Nephron (organoid): ENCODE data around the gene CLCNKA.
"Not testable (repeated sequence)": the region's sequence is repeated elsewhere in the genome, so short reads cannot be mapped to it uniquely, and the experiment has no call there.

ENCODE experiments used
- H3K27ac Mint-ChIP-seq, 3 experiments: 2 replicates each; pipeline ENCODE4 v1.8.0; 2020; ENCODE audit warnings: mixed read lengths in 3 of 3, mild to moderate bottlenecking in 2 of 3, moderate library complexity in 1 of 3
- H3K27me3 Mint-ChIP-seq: 2 replicates; pipeline ENCODE4 v1.8.0; 2021; ENCODE audit warnings: low read depth, mild to moderate bottlenecking, moderate library complexity, mixed read lengths
- H3K36me3 Mint-ChIP-seq: 2 replicates; pipeline ENCODE4 v1.8.0; 2020; ENCODE audit warnings: low read depth, mixed read lengths
- H3K4me1 Mint-ChIP-seq: 2 replicates; pipeline ENCODE4 v1.8.0; 2020; ENCODE audit warnings: mixed read lengths
- H3K4me3 Mint-ChIP-seq, 3 experiments: 2 replicates each; pipeline ENCODE4 v1.8.0; 2020; ENCODE audit warnings: mild to moderate bottlenecking in 3 of 3, mixed read lengths in 3 of 3, moderate library complexity in 2 of 3
- H3K9me3 Mint-ChIP-seq: 2 replicates; pipeline ENCODE4 v1.8.0; 2020; ENCODE audit warnings: mixed read lengths
- TF ChIP-seq, protein P1 (sequence below), 3 experiments: fragments of 200-600 bp; sonication (generic); IDR thresholded peaks; one replicate each; pipeline ENCODE4 v1.5.0; 2021; ENCODE audit warnings: antibody characterized with exemption in 3 of 3; ENCODE audit not compliant: unreplicated experiment in 3 of 3

Gene CLCNKA

DNA sequence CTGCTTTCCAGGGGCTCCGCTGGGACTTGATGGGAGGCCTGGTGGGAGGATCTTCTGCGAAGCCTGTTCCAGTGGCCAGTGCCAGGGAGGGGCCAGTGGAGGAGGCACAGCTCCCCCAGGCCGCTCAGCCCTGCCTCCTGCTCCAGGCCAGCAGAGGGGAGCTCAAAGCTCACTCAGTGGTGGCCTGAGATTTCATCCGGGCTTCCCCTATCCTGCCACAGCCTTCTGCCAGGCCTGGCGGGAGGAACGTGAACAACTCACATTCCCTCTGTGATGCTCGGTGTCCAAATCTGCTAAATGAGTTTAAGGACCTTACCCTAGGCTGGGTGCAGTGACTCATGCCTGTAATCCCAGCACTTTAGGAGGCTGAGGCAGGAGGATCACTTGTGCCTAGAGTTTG is 25.0 kb downstream of the CLCNKA start:
- H3K9me3 Mint-ChIP-seq = no peaks in the 10 kb centered on the region
- peaks cover 4% of the 10 kb centered on the region for H3K4me1 Mint-ChIP-seq
- TF ChIP-seq, protein P1, sequence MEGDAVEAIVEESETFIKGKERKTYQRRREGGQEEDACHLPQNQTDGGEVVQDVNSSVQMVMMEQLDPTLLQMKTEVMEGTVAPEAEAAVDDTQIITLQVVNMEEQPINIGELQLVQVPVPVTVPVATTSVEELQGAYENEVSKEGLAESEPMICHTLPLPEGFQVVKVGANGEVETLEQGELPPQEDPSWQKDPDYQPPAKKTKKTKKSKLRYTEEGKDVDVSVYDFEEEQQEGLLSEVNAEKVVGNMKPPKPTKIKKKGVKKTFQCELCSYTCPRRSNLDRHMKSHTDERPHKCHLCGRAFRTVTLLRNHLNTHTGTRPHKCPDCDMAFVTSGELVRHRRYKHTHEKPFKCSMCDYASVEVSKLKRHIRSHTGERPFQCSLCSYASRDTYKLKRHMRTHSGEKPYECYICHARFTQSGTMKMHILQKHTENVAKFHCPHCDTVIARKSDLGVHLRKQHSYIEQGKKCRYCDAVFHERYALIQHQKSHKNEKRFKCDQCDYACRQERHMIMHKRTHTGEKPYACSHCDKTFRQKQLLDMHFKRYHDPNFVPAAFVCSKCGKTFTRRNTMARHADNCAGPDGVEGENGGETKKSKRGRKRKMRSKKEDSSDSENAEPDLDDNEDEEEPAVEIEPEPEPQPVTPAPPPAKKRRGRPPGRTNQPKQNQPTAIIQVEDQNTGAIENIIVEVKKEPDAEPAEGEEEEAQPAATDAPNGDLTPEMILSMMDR (IDR thresholded peaks at IDR 0.05; ENCODE audit: unreplicated experiment in 3 of 3) = no peak
- peaks cover 22% of the 10 kb centered on the region for H3K27me3 Mint-ChIP-seq
- no peaks in the 10 kb centered on the region for H3K36me3 Mint-ChIP-seq
- H3K4me3 Mint-ChIP-seq = no peak overlapping the region
- H3K27ac Mint-ChIP-seq = no peak overlapping the region

DNA sequence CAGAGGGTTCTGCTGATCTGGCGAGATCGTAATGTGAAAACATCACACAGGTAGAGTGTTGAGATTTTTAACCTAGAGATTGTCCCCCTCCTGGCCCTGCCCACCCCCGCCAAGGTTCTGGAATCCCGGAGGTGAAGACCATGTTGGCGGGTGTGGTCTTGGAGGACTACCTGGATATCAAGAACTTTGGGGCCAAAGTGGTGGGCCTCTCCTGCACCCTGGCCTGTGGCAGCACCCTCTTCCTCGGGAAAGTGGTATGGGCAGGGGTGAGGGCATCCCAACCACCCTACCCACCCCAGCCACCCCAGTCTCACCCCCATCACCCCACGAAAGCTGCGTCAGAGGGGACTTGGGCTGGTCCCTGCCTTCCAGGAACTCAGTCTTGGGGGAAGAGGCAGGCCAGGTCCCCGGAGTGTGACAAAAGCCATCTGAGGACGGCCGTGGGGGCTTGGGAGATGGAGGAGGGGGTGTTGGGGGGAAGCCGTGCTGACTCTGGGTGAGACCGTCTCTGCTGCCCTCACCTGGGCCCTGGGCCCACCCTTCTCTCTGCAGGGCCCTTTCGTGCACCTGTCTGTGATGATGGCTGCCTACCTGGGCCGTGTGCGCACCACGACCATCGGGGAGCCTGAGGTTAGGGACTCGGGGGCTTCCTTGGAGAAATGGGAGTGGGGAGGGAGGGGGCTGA is 26.1 kb downstream of the CLCNKA start:
- Mint-ChIP-seq H3K9me3 (no peaks in the 10 kb centered on the region), H3K27ac (peak overlapping the region in 2 of 3 experiments; percentile 25 to 44), H3K4me1 (peaks cover 4% of the 10 kb centered on the region), H3K36me3 (no peaks in the 10 kb centered on the region), H3K4me3 (peak overlapping the region; percentile 26 to 76 (median 63)), H3K27me3 (peaks cover 21% of the 10 kb centered on the region)
- TF ChIP-seq, protein P1 (IDR thresholded peaks at IDR 0.05; ENCODE audit: unreplicated experiment in 3 of 3) = no peak

DNA sequence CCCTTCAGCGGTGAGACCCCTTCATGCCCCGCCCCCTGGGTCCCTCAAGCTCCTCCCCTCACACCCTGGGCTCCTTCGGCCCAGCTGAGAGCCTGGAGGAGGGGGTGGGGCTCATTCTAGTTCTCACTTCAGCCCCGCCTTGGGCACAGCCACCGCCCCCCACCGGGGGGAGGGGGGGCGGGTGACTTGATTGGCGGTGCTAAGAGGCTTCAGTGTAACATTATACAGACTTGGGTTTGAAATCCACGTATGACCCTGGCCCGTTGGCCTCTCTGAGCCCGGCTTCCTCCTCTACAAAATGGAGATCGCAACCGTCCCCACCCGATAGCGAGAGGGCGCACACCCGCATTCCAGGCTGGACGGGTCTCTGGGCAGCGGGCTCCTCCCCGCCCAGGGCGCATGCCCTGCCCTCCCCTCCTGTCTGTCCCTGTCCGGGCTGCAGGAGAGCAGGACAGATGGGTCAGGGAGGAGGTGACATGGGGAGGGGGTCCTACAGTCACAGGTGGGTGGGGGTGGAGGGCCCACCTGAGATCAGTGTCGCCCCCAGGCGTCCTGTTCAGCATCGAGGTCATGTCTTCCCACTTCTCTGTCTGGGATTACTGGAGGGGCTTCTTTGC is 26.8 kb downstream of the CLCNKA start:
- Mint-ChIP-seq H3K4me3 (peak overlapping the region; percentile 57 to 75 (median 69)), H3K27me3 (peaks cover 20% of the 10 kb centered on the region), H3K27ac (peak overlapping the region in 2 of 3 experiments; percentile 57 to 65), H3K9me3 (no peaks in the 10 kb centered on the region), H3K4me1 (peaks cover 4% of the 10 kb centered on the region), H3K36me3 (no peaks in the 10 kb centered on the region)
- TF ChIP-seq, protein P1 (IDR thresholded peaks at IDR 0.05; ENCODE audit: unreplicated experiment in 3 of 3) = peak in 1 of 3 experiments; percentile 22

DNA sequence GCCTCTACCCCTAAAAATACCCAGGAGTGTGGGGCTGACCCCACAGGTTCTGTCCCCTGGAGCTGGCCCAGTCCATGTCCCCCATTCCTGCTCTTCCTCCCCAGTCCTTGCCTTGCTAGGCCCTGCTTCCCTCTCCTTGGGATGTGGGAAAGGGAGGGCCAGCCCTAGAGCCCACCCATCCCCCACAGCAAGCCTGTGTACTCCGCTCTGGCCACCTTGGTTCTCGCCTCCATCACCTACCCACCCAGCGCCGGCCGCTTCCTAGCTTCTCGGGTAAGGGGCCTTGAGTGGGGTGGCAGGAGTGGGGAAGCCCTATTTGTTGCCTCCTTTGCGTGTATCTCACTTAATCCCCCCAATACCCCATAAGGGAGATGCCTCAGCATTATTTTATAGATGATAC is 28.5 kb downstream of the CLCNKA start:
- peaks cover 4% of the 10 kb centered on the region for H3K4me1 Mint-ChIP-seq
- no peaks in the 10 kb centered on the region for H3K36me3 Mint-ChIP-seq
- H3K27ac Mint-ChIP-seq = peak overlapping the region in 1 of 3 experiments; percentile 11
- H3K4me3 Mint-ChIP-seq = peak overlapping the region in 2 of 3 experiments; percentile 21 to 56
- H3K27me3 Mint-ChIP-seq = peaks cover 20% of the 10 kb centered on the region
- no peaks in the 10 kb centered on the region for H3K9me3 Mint-ChIP-seq
- TF ChIP-seq, protein P1 (IDR thresholded peaks at IDR 0.05; ENCODE audit: unreplicated experiment in 3 of 3) = no peak

DNA sequence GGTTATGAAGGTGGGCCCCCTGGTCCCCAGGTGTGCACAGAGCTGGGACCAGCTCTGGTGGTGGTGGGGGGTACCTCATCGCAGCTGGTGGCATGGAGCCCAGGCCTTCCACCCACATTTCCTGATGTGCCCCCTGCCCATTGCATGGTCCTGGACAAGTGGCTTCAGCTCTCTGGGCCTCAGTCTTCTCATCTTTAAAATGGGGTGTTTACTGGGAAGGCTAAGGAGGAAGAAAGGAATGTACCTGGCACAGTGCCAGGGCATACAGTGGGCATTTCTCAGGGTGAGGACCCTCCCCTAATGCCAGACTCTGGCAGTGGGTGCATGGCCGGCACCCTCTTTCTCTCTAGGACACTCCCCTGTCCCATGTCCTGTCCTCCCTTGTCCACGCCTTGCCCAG is 29.2 kb downstream of the CLCNKA start:
- no peak overlapping the region for H3K27ac Mint-ChIP-seq
- H3K4me1 Mint-ChIP-seq = peaks cover 4% of the 10 kb centered on the region
- no peaks in the 10 kb centered on the region for H3K9me3 Mint-ChIP-seq
- no peaks in the 10 kb centered on the region for H3K36me3 Mint-ChIP-seq
- H3K4me3 Mint-ChIP-seq = no peak overlapping the region
- TF ChIP-seq, protein P1 (IDR thresholded peaks at IDR 0.05; ENCODE audit: unreplicated experiment in 3 of 3) = no peak
- peaks cover 20% of the 10 kb centered on the region for H3K27me3 Mint-ChIP-seq

DNA sequence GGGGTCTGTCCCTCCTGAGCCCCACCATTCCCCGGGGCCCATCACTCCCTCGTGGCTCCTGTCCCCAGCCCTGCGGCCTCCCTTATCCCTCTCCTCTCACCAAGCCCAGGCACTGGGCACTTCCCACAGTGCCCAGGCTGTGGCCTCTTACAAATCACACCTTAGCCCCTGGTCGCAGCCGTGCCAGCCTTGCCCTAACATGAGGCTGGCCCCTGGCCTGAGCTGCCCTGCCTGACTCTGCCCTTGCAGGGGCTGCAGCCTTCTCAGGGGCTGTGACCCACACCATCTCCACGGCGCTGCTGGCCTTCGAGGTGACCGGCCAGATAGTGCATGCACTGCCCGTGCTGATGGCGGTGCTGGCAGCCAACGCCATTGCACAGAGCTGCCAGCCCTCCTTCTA is 30.1 kb downstream of the CLCNKA start:
- H3K4me3 Mint-ChIP-seq = peak overlapping the region in 1 of 3 experiments; percentile 19
- H3K27me3 Mint-ChIP-seq = peaks cover 13% of the 10 kb centered on the region
- H3K36me3 Mint-ChIP-seq = not testable (repeated sequence)

More for the DNA sequence above, 30.1 kb downstream of the CLCNKA start:
- H3K9me3 Mint-ChIP-seq, H3K4me1 Mint-ChIP-seq, H3K27ac Mint-ChIP-seq: not testable (repeated sequence)
